ENCODE measurements around the gene ALG1. TPM values are rescaled to one million over a fixed set of nuclear protein-coding genes. Genes with fewer than 3 reads are reported as not detected.
"Not testable (repeated sequence)": the region's sequence is repeated elsewhere in the genome, so short reads cannot be mapped to it uniquely, and the experiment has no call there.

The ALG1 gene
- total RNA-seq, 1 experiment from 2014 or later: 29.1 TPM

DNA sequence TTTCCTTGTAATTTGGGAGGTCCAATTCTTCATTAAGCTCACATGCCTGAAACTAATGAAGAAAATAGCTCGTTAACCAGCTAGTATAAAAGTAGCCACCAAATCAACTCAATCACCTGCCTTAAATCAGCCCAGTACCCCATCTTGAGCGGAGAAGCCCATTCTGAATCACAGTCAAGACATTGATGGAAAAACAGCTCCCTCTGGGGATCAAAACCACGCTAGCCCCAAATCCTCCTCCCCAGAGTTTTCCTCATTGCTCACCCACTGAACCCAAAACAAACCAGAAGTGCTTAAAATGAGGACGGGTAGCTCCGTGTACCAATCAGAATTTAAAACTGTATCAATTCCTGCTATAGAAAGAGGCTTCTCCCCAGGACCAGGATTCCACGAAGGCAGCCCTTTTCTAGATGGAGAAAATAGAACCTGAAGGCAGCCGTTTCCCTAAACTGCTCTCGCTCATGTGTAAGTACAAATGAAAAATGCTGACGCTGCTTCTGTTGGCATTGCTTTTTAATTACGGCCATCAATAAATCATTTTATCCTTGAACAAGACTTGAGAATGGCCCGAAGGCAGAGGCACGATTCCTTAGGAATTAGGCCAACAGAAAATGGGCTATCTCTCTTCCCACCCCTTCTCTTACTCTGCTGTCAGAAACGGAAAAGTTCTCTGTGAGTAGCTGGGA lies 61.4 kb downstream of the ALG1 start:
- BruUV-seq (replicated peaks); H3K4me3 Mint-ChIP-seq (ENCODE audit: unreplicated experiment); H3K36me3 Mint-ChIP-seq (ENCODE audit: insufficient read depth, unreplicated experiment); H3K27ac Mint-ChIP-seq (ENCODE audit: low read depth, unreplicated experiment); H3K27me3 Mint-ChIP-seq (ENCODE audit: insufficient read depth, unreplicated experiment); POLR2A ChIA-PET; H3K9me3 Mint-ChIP-seq (ENCODE audit: unreplicated experiment); intact Hi-C loops (cut with micrococcal nuclease); H3K4me1 Mint-ChIP-seq (ENCODE audit: insufficient read depth, unreplicated experiment); DNase-seq (ENCODE audit: unreplicated experiment): not testable (repeated sequence)
- CTCF ChIA-PET: interaction anchor here (0.9 kb wide), 1 partner anchor 24 kb away, joined by 3 read pairs; no protein-coding TSS in a partner anchor

DNA sequence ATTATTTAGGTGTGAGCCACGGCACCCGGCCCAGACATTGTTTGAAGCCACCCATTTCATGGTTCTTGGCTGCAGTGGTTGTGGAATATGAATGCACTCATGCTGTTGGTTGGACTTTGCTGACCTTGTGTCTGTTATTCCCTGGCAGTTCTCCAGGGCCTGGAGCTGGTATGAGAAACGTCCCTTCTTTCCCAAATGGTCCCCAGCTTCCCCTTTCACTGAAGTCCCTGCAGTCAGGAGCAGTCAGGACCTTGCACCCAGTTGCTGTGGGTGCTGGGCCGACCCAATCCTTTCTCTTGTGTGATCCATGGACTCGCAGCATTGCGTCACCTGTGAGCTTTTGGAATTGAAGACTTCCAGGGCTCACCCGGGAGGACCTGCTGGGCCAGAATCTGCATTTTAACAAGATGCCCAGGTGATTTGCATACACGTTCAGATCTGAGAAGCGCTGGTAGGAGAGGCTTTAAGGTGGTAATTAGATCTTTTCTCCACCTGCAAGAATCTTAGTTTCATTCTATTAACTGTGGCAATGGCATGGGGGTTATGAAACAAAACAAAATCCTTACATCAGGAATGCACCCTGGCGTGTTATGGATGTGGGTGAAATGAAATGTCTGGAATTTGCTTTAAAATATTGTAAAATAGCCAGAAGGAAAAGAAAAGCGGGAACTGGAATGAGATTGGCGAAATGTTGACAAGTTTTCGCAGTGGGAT lies 63.3 kb downstream of the ALG1 start:
- POLR2A ChIA-PET; H3K4me1 Mint-ChIP-seq (ENCODE audit: insufficient read depth, unreplicated experiment); H3K27me3 Mint-ChIP-seq (ENCODE audit: insufficient read depth, unreplicated experiment); DNase-seq (ENCODE audit: unreplicated experiment); H3K4me3 Mint-ChIP-seq (ENCODE audit: unreplicated experiment); H3K36me3 Mint-ChIP-seq (ENCODE audit: insufficient read depth, unreplicated experiment); H3K9me3 Mint-ChIP-seq (ENCODE audit: unreplicated experiment); BruUV-seq (replicated peaks); H3K27ac Mint-ChIP-seq (ENCODE audit: low read depth, unreplicated experiment); intact Hi-C loops (cut with micrococcal nuclease): not testable (repeated sequence)
- CTCF ChIA-PET: interaction anchor here (0.6 kb wide), 1 partner anchor 1374 kb away, joined by 3 read pairs; no protein-coding TSS in a partner anchor

Other genes starting within 250 kb of the ALG1 start
- 67.3 and 77.3 TPM in 2 replicates for gene GLYR1, start 224.6 kb upstream of the ALG1 start, total RNA-seq (2022)
- 33.3 and 38.1 TPM in 2 replicates for gene UBN1, start 224.4 kb upstream of the ALG1 start, total RNA-seq (2022)
- gene PPL, start 134.7 kb upstream of the ALG1 start, total RNA-seq (2022): 49.1 and 50.1 TPM in 2 replicates
- 0.22 TPM in 1 of 2 replicates, not detected in the other for gene SEC14L5, start 113.5 kb upstream of the ALG1 start, total RNA-seq (2022)
- gene NAGPA, start 37.9 kb upstream of the ALG1 start, total RNA-seq (2022): 4.9 and 8.7 TPM in 2 replicates
- not detected in 2 replicates for gene C16orf89, start 5.9 kb upstream of the ALG1 start, total RNA-seq (2022)
- gene EEF2KMT, start 26.0 kb downstream of the ALG1 start, total RNA-seq (2022): 16.5 and 25.8 TPM in 2 replicates